Measurements from ENCODE around the gene PTPRM. TPM values are rescaled to one million over a fixed set of nuclear protein-coding genes. Genes with fewer than 3 reads are reported as not detected.

The PTPRM gene
- total RNA-seq, 1 experiment from 2014 or later, result 11.1 TPM

DNA sequence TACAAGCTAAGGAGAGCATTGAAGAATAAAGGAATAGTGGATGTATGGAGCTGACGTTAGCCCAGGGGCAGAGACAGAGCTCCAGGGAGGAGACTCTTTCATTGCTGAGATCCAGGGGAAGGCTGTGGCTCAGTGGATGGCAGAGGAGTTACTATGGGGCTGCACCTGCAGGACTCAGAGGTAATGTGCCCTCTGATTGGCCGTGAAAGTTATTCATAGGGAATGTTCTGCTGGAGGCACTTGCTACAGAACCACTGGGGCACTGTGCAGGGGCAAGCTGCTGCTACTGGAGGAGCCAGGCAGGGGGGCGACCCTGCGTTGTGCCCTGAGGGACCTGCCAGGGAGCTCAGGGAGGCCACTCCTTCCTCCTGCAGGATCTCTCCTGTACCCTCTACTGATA lies 199.2 kb downstream of the PTPRM start (continued):
- TF ChIP-seq, protein P1, sequence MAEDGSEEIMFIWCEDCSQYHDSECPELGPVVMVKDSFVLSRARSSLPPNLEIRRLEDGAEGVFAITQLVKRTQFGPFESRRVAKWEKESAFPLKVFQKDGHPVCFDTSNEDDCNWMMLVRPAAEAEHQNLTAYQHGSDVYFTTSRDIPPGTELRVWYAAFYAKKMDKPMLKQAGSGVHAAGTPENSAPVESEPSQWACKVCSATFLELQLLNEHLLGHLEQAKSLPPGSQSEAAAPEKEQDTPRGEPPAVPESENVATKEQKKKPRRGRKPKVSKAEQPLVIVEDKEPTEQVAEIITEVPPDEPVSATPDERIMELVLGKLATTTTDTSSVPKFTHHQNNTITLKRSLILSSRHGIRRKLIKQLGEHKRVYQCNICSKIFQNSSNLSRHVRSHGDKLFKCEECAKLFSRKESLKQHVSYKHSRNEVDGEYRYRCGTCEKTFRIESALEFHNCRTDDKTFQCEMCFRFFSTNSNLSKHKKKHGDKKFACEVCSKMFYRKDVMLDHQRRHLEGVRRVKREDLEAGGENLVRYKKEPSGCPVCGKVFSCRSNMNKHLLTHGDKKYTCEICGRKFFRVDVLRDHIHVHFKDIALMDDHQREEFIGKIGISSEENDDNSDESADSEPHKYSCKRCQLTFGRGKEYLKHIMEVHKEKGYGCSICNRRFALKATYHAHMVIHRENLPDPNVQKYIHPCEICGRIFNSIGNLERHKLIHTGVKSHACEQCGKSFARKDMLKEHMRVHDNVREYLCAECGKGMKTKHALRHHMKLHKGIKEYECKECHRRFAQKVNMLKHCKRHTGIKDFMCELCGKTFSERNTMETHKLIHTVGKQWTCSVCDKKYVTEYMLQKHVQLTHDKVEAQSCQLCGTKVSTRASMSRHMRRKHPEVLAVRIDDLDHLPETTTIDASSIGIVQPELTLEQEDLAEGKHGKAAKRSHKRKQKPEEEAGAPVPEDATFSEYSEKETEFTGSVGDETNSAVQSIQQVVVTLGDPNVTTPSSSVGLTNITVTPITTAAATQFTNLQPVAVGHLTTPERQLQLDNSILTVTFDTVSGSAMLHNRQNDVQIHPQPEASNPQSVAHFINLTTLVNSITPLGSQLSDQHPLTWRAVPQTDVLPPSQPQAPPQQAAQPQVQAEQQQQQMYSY (CRISPR knock-in tag; IDR thresholded peaks at IDR 0.05), result no peak

DNA sequence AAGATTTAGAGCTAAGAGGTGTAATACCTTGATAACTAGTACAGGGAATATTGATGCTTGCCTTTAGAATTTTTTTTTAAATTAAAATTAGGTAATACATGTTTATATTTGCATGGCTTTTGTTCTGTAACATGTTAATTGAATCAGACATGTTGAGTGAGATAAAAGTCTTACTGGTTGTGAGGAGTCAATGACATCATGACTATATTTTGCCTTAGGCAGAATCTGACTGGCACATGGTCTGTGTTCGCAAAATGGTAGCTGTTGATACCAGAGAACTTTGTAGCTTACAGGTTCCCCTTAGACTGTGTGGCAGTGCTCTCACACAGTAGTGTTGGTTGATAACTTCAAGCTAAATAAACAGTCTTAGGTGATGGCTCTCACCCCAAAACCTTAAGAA lies 199.7 kb downstream of the PTPRM start:
- Mint-ChIP-seq H3K9me3 (no peaks in the 10 kb centered on the region), H3K4me1 (peaks cover 26% of the 10 kb centered on the region), H3K27me3 (ENCODE audit: low read depth) (no peaks in the 10 kb centered on the region), H3K36me3 (no peaks in the 10 kb centered on the region), H3K4me3 (no peak overlapping the region), H3K27ac (no peak overlapping the region)
- ChIA-PET CTCF (interaction anchor here (0.9 to 1.7 kb wide), 3 partner anchors 8 to 32 kb away, joined by 3 to 7 read pairs (median 6); no protein-coding TSS in a partner anchor), POLR2A (no interaction called here)
- ATAC-seq (no peak), DNase-seq (ENCODE audit: low spot score) (no peak)
- TF ChIP-seq ETV6 (CRISPR knock-in tag; IDR thresholded peaks at IDR 0.05) (no peak), SOX15 (CRISPR knock-in tag; IDR thresholded peaks at IDR 0.05) (no peak), ZNF219 (CRISPR knock-in tag; IDR thresholded peaks at IDR 0.05; ENCODE audit: borderline replicate concordance) (no peak)
- TF ChIP-seq, protein P2, sequence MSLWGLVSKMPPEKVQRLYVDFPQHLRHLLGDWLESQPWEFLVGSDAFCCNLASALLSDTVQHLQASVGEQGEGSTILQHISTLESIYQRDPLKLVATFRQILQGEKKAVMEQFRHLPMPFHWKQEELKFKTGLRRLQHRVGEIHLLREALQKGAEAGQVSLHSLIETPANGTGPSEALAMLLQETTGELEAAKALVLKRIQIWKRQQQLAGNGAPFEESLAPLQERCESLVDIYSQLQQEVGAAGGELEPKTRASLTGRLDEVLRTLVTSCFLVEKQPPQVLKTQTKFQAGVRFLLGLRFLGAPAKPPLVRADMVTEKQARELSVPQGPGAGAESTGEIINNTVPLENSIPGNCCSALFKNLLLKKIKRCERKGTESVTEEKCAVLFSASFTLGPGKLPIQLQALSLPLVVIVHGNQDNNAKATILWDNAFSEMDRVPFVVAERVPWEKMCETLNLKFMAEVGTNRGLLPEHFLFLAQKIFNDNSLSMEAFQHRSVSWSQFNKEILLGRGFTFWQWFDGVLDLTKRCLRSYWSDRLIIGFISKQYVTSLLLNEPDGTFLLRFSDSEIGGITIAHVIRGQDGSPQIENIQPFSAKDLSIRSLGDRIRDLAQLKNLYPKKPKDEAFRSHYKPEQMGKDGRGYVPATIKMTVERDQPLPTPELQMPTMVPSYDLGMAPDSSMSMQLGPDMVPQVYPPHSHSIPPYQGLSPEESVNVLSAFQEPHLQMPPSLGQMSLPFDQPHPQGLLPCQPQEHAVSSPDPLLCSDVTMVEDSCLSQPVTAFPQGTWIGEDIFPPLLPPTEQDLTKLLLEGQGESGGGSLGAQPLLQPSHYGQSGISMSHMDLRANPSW (CRISPR knock-in tag; conservative IDR thresholded peaks at IDR 0.05; ENCODE audit: low read depth), result no peak

DNA sequence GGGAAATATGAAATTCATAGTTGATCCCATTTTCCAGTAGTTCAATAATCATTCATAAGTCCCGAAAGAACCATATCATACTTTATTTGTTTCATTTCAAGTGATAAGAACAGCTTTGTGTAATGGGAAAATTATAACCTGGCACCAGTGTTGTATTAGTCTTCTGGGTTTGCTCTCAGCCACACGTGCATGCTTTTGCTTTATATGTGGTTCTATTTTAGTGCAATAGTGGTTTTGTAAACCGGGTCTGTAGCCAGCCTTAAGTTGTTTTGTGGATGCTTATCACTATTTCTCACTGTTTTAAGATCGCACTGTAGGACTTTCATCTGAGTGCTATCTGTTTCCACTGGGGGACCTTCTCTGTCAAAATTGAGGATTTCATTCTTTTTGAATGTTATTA lies 203.8 kb downstream of the PTPRM start:
- ChIA-PET POLR2A (no interaction called here), CTCF (interaction anchor here (1.4 kb wide), 1 partner anchor 19 kb away, joined by 6 read pairs; no protein-coding TSS in a partner anchor)
- Mint-ChIP-seq H3K4me3 (no peak overlapping the region), H3K36me3 (no peaks in the 10 kb centered on the region), H3K27ac (no peak overlapping the region), H3K9me3 (no peaks in the 10 kb centered on the region), H3K27me3 (ENCODE audit: low read depth) (no peaks in the 10 kb centered on the region), H3K4me1 (peaks cover 10% of the 10 kb centered on the region)
- no peak for DNase-seq (ENCODE audit: low spot score)
- ATAC-seq, result no peak
- no peak for TF ChIP-seq ZNF423 (CRISPR knock-in tag; IDR thresholded peaks at IDR 0.05)
- TF ChIP-seq, protein P3, sequence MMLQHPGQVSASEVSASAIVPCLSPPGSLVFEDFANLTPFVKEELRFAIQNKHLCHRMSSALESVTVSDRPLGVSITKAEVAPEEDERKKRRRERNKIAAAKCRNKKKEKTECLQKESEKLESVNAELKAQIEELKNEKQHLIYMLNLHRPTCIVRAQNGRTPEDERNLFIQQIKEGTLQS (CRISPR knock-in tag; conservative IDR thresholded peaks at IDR 0.05), result no peak
- TF ChIP-seq, protein P4, sequence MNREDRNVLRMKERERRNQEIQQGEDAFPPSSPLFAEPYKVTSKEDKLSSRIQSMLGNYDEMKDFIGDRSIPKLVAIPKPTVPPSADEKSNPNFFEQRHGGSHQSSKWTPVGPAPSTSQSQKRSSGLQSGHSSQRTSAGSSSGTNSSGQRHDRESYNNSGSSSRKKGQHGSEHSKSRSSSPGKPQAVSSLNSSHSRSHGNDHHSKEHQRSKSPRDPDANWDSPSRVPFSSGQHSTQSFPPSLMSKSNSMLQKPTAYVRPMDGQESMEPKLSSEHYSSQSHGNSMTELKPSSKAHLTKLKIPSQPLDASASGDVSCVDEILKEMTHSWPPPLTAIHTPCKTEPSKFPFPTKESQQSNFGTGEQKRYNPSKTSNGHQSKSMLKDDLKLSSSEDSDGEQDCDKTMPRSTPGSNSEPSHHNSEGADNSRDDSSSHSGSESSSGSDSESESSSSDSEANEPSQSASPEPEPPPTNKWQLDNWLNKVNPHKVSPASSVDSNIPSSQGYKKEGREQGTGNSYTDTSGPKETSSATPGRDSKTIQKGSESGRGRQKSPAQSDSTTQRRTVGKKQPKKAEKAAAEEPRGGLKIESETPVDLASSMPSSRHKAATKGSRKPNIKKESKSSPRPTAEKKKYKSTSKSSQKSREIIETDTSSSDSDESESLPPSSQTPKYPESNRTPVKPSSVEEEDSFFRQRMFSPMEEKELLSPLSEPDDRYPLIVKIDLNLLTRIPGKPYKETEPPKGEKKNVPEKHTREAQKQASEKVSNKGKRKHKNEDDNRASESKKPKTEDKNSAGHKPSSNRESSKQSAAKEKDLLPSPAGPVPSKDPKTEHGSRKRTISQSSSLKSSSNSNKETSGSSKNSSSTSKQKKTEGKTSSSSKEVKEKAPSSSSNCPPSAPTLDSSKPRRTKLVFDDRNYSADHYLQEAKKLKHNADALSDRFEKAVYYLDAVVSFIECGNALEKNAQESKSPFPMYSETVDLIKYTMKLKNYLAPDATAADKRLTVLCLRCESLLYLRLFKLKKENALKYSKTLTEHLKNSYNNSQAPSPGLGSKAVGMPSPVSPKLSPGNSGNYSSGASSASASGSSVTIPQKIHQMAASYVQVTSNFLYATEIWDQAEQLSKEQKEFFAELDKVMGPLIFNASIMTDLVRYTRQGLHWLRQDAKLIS (CRISPR knock-in tag; IDR thresholded peaks at IDR 0.05; ENCODE audit: borderline replicate concordance), result no peak
- TF ChIP-seq, protein P5, sequence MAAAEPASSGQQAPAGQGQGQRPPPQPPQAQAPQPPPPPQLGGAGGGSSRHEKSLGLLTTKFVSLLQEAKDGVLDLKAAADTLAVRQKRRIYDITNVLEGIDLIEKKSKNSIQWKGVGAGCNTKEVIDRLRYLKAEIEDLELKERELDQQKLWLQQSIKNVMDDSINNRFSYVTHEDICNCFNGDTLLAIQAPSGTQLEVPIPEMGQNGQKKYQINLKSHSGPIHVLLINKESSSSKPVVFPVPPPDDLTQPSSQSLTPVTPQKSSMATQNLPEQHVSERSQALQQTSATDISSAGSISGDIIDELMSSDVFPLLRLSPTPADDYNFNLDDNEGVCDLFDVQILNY (CRISPR knock-in tag; IDR thresholded peaks at IDR 0.05), result no peak
- TF ChIP-seq, protein P6, sequence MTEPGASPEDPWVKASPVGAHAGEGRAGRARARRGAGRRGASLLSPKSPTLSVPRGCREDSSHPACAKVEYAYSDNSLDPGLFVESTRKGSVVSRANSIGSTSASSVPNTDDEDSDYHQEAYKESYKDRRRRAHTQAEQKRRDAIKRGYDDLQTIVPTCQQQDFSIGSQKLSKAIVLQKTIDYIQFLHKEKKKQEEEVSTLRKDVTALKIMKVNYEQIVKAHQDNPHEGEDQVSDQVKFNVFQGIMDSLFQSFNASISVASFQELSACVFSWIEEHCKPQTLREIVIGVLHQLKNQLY (CRISPR knock-in tag; IDR thresholded peaks at IDR 0.05), result no peak
- TF ChIP-seq, protein P7, sequence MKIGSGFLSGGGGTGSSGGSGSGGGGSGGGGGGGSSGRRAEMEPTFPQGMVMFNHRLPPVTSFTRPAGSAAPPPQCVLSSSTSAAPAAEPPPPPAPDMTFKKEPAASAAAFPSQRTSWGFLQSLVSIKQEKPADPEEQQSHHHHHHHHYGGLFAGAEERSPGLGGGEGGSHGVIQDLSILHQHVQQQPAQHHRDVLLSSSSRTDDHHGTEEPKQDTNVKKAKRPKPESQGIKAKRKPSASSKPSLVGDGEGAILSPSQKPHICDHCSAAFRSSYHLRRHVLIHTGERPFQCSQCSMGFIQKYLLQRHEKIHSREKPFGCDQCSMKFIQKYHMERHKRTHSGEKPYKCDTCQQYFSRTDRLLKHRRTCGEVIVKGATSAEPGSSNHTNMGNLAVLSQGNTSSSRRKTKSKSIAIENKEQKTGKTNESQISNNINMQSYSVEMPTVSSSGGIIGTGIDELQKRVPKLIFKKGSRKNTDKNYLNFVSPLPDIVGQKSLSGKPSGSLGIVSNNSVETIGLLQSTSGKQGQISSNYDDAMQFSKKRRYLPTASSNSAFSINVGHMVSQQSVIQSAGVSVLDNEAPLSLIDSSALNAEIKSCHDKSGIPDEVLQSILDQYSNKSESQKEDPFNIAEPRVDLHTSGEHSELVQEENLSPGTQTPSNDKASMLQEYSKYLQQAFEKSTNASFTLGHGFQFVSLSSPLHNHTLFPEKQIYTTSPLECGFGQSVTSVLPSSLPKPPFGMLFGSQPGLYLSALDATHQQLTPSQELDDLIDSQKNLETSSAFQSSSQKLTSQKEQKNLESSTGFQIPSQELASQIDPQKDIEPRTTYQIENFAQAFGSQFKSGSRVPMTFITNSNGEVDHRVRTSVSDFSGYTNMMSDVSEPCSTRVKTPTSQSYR (CRISPR knock-in tag; IDR thresholded peaks at IDR 0.05), result no peak
- TF ChIP-seq JAZF1 (CRISPR knock-in tag; IDR thresholded peaks at IDR 0.05), result no peak
- TF ChIP-seq ZNF219 (CRISPR knock-in tag; IDR thresholded peaks at IDR 0.05; ENCODE audit: borderline replicate concordance), result no peak
- no peak for TF ChIP-seq CBFB (CRISPR knock-in tag; IDR thresholded peaks at IDR 0.05; ENCODE audit: low read depth)
- TF ChIP-seq, protein P8, sequence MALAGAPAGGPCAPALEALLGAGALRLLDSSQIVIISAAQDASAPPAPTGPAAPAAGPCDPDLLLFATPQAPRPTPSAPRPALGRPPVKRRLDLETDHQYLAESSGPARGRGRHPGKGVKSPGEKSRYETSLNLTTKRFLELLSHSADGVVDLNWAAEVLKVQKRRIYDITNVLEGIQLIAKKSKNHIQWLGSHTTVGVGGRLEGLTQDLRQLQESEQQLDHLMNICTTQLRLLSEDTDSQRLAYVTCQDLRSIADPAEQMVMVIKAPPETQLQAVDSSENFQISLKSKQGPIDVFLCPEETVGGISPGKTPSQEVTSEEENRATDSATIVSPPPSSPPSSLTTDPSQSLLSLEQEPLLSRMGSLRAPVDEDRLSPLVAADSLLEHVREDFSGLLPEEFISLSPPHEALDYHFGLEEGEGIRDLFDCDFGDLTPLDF (CRISPR knock-in tag; IDR thresholded peaks at IDR 0.05), result no peak
